Astrocyte (in vitro differentiated cells and primary cell): ENCODE results near the gene KCP. TPM values are rescaled to one million over a fixed set of nuclear protein-coding genes. Genes with fewer than 3 reads are reported as not detected.

Source experiments
- DNase-seq: peaks from one replicate; pipeline ENCODE4 v3.0.0-alpha.2; 2010; ENCODE audit warnings: low read depth
- FAIRE-seq: peaks from 2 replicates; lab custom pipeline; 2011; peaks lifted over from hg19 to GRCh38; lab: Jason Lieb, UNC
- H2AFZ ChIP-seq: 2 replicates; pipeline ENCODE4 v1.6.0; 2012; ENCODE audit warnings: low read depth, low read length, inconsistent platforms
- H3K27ac ChIP-seq: 2 replicates; pipeline ENCODE4 v1.5.1; 2011; ENCODE audit warnings: low read depth, low read length, inconsistent platforms
- H3K27me3 ChIP-seq: 2 replicates; pipeline ENCODE4 v1.6.0; 2011; ENCODE audit warnings: low read length, inconsistent platforms; ENCODE audit not compliant: insufficient read depth
- H3K36me3 ChIP-seq: 2 replicates; pipeline ENCODE4 v1.5.1; 2011; ENCODE audit warnings: low read length, inconsistent platforms; ENCODE audit not compliant: insufficient read depth
- H3K4me1 ChIP-seq: 2 replicates; pipeline ENCODE4 v1.5.1; 2011; ENCODE audit warnings: low read length, inconsistent platforms; ENCODE audit not compliant: insufficient read depth
- H3K4me2 ChIP-seq: 2 replicates; pipeline ENCODE4 v1.6.0; 2012; ENCODE audit warnings: low read length, inconsistent platforms
- H3K4me3 ChIP-seq: 2 replicates; pipeline ENCODE4 v1.5.1; 2011; ENCODE audit warnings: low read depth, mild to moderate bottlenecking, low read length, inconsistent platforms; ENCODE audit not compliant: insufficient read depth
- H3K79me2 ChIP-seq: 2 replicates; pipeline ENCODE4 v1.6.0; 2012; ENCODE audit warnings: mild to moderate bottlenecking, low read length, inconsistent platforms; ENCODE audit not compliant: insufficient read depth
- H3K9ac ChIP-seq: 2 replicates; pipeline ENCODE4 v1.6.0; 2012; ENCODE audit warnings: mild to moderate bottlenecking, low read length, inconsistent platforms
- H3K9me3 ChIP-seq: 2 replicates; pipeline ENCODE4 v1.5.1; 2012; ENCODE audit warnings: low read depth, mild to moderate bottlenecking, low read length, inconsistent platforms; ENCODE audit not compliant: insufficient read depth
- H4K20me1 ChIP-seq: 2 replicates; pipeline ENCODE4 v1.6.0; 2012; ENCODE audit warnings: low read length, inconsistent platforms; ENCODE audit not compliant: insufficient read depth
- H3K27ac Mint-ChIP-seq: one replicate; pipeline ENCODE4 v1.8.0; 2021; ENCODE audit warnings: mild to moderate bottlenecking, mixed read lengths; ENCODE audit not compliant: unreplicated experiment
- H3K27me3 Mint-ChIP-seq: one replicate; pipeline ENCODE4 v1.8.0; 2021; ENCODE audit warnings: low read depth, mixed read lengths; ENCODE audit not compliant: unreplicated experiment
- H3K36me3 Mint-ChIP-seq: one replicate; pipeline ENCODE4 v1.8.0; 2021; ENCODE audit warnings: low read depth, mixed read lengths; ENCODE audit not compliant: unreplicated experiment
- H3K4me1 Mint-ChIP-seq: one replicate; pipeline ENCODE4 v1.8.0; 2021; ENCODE audit warnings: low read depth, mixed read lengths; ENCODE audit not compliant: unreplicated experiment
- H3K4me3 Mint-ChIP-seq: one replicate; pipeline ENCODE4 v1.8.0; 2021; ENCODE audit warnings: mild to moderate bottlenecking, moderate library complexity, mixed read lengths; ENCODE audit not compliant: unreplicated experiment
- H3K9me3 Mint-ChIP-seq: one replicate; pipeline ENCODE4 v1.8.0; 2021; ENCODE audit warnings: mild to moderate bottlenecking, mixed read lengths; ENCODE audit not compliant: unreplicated experiment
- EZH2 ChIP-seq: IDR thresholded peaks from 2 replicates; pipeline ENCODE4 v1.6.1; 2012; ENCODE audit warnings: mild to moderate bottlenecking, low read length, inconsistent platforms; ENCODE audit not compliant: insufficient read depth
- total RNA-seq: library from RNA; stranded (reverse); gene quantifications from 2 replicates; pipeline ENCODE4 v1.2.1, GENCODE V29; 2021
- TF ChIP-seq, protein P1 (sequence below): IDR thresholded peaks from 2 replicates; pipeline ENCODE4 v1.5.1; 2011; ENCODE audit warnings: low read depth, mild to moderate bottlenecking, inconsistent platforms, low read length, moderate library complexity; ENCODE audit not compliant: insufficient read depth

Gene KCP
- total RNA-seq, 1 donor from 2014 or later: 0.20 TPM

DNA sequence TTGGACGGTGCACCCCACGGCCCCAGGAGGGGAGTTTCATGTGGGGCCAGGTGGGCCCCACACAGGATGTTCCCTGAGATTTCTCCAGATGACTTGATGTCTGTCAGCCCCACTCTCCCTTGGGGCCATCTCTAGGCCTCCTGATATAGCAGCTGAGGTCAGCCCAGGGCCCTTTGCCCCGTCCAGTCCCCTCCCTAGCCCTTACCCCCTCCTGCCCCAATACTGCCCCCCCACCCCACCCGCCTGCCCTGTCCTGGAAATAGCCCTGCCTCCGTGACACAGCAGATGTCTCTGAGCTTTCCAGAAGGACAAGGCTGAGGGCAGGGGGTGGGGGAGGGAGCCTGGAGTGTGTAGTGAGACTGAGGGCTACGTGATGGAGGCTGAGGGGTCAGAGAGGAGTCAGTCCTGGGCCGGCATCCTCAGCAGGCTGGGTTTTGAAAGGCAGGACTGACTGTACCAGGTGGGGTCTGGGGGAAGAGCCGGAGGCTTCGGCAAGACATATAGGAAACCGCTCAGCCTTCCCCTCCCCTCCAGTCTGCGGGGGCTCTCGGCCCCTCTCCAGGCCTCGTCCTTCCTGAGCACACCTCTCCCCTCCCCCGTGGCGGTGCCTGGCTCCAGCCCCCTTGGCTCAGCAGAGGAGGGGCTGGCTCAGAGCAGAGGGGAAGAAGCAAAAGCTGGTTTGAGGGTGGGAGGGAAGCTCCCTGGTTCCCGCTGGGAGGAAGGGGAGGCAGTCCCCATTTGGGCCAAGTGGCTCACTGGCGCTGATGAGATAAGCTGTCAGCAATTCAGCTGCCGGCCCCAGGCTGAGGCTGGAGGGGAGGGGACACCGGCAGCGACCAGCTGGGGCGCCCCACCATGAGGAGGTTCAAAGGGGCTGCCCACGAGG is 78.3 kb downstream of the KCP start:
- TF ChIP-seq, protein P1, sequence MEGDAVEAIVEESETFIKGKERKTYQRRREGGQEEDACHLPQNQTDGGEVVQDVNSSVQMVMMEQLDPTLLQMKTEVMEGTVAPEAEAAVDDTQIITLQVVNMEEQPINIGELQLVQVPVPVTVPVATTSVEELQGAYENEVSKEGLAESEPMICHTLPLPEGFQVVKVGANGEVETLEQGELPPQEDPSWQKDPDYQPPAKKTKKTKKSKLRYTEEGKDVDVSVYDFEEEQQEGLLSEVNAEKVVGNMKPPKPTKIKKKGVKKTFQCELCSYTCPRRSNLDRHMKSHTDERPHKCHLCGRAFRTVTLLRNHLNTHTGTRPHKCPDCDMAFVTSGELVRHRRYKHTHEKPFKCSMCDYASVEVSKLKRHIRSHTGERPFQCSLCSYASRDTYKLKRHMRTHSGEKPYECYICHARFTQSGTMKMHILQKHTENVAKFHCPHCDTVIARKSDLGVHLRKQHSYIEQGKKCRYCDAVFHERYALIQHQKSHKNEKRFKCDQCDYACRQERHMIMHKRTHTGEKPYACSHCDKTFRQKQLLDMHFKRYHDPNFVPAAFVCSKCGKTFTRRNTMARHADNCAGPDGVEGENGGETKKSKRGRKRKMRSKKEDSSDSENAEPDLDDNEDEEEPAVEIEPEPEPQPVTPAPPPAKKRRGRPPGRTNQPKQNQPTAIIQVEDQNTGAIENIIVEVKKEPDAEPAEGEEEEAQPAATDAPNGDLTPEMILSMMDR: no peak
- TF ChIP-seq EZH2: no peak
- Histone ChIP-seq H2AFZ (peak overlapping the region; percentile 2), H3K4me3 (peak overlapping the region; percentile 93), H3K4me1 (peaks cover 69% of the 10 kb centered on the region), H3K36me3 (peaks cover 9% of the 10 kb centered on the region), H4K20me1 (peaks cover 59% of the 10 kb centered on the region), H3K4me2 (peak overlapping the region; percentile 99), H3K27ac (peak overlapping the region; percentile 90), H3K9ac (peak overlapping the region; percentile 93), H3K9me3 (no peaks in the 10 kb centered on the region), H3K79me2 (peaks cover 65% of the 10 kb centered on the region), H3K27me3 (no peaks in the 10 kb centered on the region)
- Mint-ChIP-seq H3K9me3 (no peaks in the 10 kb centered on the region), H3K36me3 (peaks cover 11% of the 10 kb centered on the region), H3K27me3 (no peaks in the 10 kb centered on the region), H3K27ac (peak overlapping the region; percentile 26), H3K4me1 (peaks cover 33% of the 10 kb centered on the region), H3K4me3 (peak overlapping the region; percentile 95)
- FAIRE-seq (no peak), DNase-seq (peak; percentile 45)

GRCh38 chr7:128831178-128831993 is 79.1 kb downstream of the KCP start:
- DNase-seq: peak; percentile 74
- Histone ChIP-seq H3K4me2 (peak overlapping the region; percentile 99), H3K4me3 (peak overlapping the region; percentile 93), H3K27me3 (no peaks in the 10 kb centered on the region), H3K9me3 (no peaks in the 10 kb centered on the region), H3K9ac (peak overlapping the region; percentile 93), H3K27ac (peak overlapping the region; percentile 90), H2AFZ (peak overlapping the region; percentile 46), H3K36me3 (peaks cover 9% of the 10 kb centered on the region), H3K79me2 (peaks cover 58% of the 10 kb centered on the region), H4K20me1 (peaks cover 51% of the 10 kb centered on the region), H3K4me1 (peaks cover 68% of the 10 kb centered on the region)
- peak overlapping the region; percentile 95 for H3K4me3 Mint-ChIP-seq
- H3K9me3 Mint-ChIP-seq: no peaks in the 10 kb centered on the region
- H3K27me3 Mint-ChIP-seq: no peaks in the 10 kb centered on the region
- no peak for FAIRE-seq
- H3K27ac Mint-ChIP-seq: peak overlapping the region; percentile 81
- H3K36me3 Mint-ChIP-seq: peaks cover 9% of the 10 kb centered on the region
- TF ChIP-seq, protein P1: no peak
- TF ChIP-seq EZH2: no peak
- peaks cover 40% of the 10 kb centered on the region for H3K4me1 Mint-ChIP-seq
